ENCODE data around the gene UGT1A8.

The UGT1A8 gene

DNA sequence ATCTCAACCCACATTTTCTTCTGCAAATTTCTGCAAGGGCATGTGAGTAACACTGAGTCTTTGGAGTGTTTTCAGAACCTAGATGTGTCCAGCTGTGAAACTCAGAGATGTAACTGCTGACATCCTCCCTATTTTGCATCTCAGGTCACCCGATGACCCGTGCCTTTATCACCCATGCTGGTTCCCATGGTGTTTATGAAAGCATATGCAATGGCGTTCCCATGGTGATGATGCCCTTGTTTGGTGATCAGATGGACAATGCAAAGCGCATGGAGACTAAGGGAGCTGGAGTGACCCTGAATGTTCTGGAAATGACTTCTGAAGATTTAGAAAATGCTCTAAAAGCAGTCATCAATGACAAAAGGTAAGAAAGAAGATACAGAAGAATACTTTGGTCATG, 150.6 kb downstream of the UGT1A8 start:
- POLR2A ChIA-PET, result no interaction called here
- CTCF ChIA-PET, result no interaction called here
- no peak for DNase-seq (ENCODE audit: extremely low spot score)
- TF ChIP-seq CTBP1 (IDR thresholded peaks at IDR 0.05; ENCODE audit: borderline replicate concordance) (no peak), NFRKB (IDR thresholded peaks at IDR 0.05) (no peak), FOXA1 (IDR thresholded peaks at IDR 0.05) (no peak), LEF1 (IDR thresholded peaks at IDR 0.05; ENCODE audit: borderline replicate concordance) (no peak), TARDBP (IDR thresholded peaks at IDR 0.05) (no peak), ZNF384 (IDR thresholded peaks at IDR 0.05) (no peak), L3MBTL2 (conservative IDR thresholded peaks at IDR 0.05) (no peak), ELF4 (IDR thresholded peaks at IDR 0.05) (no peak), BHLHE40 (IDR thresholded peaks at IDR 0.05; ENCODE audit: borderline replicate concordance) (no peak), HDGF (IDR thresholded peaks at IDR 0.05; ENCODE audit: borderline replicate concordance) (no peak), SP1 (IDR thresholded peaks at IDR 0.05) (no peak), SUZ12 (IDR thresholded peaks at IDR 0.05) (no peak), ARNT (IDR thresholded peaks at IDR 0.05) (no peak), FOXM1 (IDR thresholded peaks at IDR 0.05; ENCODE audit: borderline replicate concordance) (no peak), FOXK2 (IDR thresholded peaks at IDR 0.05) (no peak)
- TF ChIP-seq, protein P1, sequence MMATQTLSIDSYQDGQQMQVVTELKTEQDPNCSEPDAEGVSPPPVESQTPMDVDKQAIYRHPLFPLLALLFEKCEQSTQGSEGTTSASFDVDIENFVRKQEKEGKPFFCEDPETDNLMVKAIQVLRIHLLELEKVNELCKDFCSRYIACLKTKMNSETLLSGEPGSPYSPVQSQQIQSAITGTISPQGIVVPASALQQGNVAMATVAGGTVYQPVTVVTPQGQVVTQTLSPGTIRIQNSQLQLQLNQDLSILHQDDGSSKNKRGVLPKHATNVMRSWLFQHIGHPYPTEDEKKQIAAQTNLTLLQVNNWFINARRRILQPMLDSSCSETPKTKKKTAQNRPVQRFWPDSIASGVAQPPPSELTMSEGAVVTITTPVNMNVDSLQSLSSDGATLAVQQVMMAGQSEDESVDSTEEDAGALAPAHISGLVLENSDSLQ (IDR thresholded peaks at IDR 0.05), result no peak

DNA sequence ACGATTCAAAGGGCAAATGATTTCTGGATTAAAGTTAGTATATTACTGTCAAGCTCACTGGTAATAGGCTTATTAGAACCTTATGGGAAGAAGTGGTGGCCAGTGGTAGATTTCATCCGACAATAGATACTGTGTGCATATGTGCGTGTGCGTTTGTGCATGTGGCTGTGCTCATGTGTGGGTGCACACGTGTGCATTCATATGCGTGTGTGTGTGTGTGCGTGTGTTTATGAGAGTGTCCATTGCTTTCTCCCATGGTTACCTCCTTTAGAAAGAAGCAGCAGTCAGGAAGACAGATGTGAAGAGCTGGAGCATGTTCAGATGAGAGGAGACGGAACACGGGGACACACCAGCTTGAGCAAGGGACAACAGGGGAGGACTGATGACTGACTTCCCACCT, 151.8 kb downstream of the UGT1A8 start:
- POLR2A ChIA-PET, result no interaction called here
- CTCF ChIA-PET, result no interaction called here
- no peak for TF ChIP-seq FOXK2 (IDR thresholded peaks at IDR 0.05)
- TF ChIP-seq LEF1 (IDR thresholded peaks at IDR 0.05; ENCODE audit: borderline replicate concordance), result no peak
- no peak for TF ChIP-seq SUZ12 (IDR thresholded peaks at IDR 0.05)
- TF ChIP-seq ZNF384 (IDR thresholded peaks at IDR 0.05), result no peak
- no peak for TF ChIP-seq NFRKB (IDR thresholded peaks at IDR 0.05)
- no peak for TF ChIP-seq L3MBTL2 (conservative IDR thresholded peaks at IDR 0.05)
- no peak for TF ChIP-seq FOXM1 (IDR thresholded peaks at IDR 0.05; ENCODE audit: borderline replicate concordance)
- TF ChIP-seq HDGF (IDR thresholded peaks at IDR 0.05; ENCODE audit: borderline replicate concordance), result no peak
- no peak for TF ChIP-seq CTBP1 (IDR thresholded peaks at IDR 0.05; ENCODE audit: borderline replicate concordance)
- no peak for TF ChIP-seq FOXA1 (IDR thresholded peaks at IDR 0.05)
- no peak for TF ChIP-seq BHLHE40 (IDR thresholded peaks at IDR 0.05; ENCODE audit: borderline replicate concordance)
- no peak for TF ChIP-seq ELF4 (IDR thresholded peaks at IDR 0.05)
- TF ChIP-seq, protein P1 (IDR thresholded peaks at IDR 0.05), result no peak
- no peak for TF ChIP-seq ARNT (IDR thresholded peaks at IDR 0.05)
- TF ChIP-seq SP1 (IDR thresholded peaks at IDR 0.05), result no peak
- TF ChIP-seq TARDBP (IDR thresholded peaks at IDR 0.05), result no peak
- DNase-seq (ENCODE audit: extremely low spot score), result no peak

DNA sequence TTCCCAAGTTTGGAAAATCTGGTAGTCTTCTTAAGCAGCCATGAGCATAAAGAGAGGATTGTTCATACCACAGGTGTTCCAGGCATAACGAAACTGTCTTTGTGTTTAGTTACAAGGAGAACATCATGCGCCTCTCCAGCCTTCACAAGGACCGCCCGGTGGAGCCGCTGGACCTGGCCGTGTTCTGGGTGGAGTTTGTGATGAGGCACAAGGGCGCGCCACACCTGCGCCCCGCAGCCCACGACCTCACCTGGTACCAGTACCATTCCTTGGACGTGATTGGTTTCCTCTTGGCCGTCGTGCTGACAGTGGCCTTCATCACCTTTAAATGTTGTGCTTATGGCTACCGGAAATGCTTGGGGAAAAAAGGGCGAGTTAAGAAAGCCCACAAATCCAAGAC, 154.7 kb downstream of the UGT1A8 start:
- DNase-seq (ENCODE audit: extremely low spot score), result no peak
- CTCF ChIA-PET, result no interaction called here
- POLR2A ChIA-PET, result no interaction called here
- TF ChIP-seq NFRKB (IDR thresholded peaks at IDR 0.05) (no peak), L3MBTL2 (conservative IDR thresholded peaks at IDR 0.05) (no peak), SP1 (IDR thresholded peaks at IDR 0.05) (no peak), TARDBP (IDR thresholded peaks at IDR 0.05) (no peak), SUZ12 (IDR thresholded peaks at IDR 0.05) (no peak), ZNF384 (IDR thresholded peaks at IDR 0.05) (no peak), FOXA1 (IDR thresholded peaks at IDR 0.05) (no peak), BHLHE40 (IDR thresholded peaks at IDR 0.05; ENCODE audit: borderline replicate concordance) (no peak), ARNT (IDR thresholded peaks at IDR 0.05) (no peak), ELF4 (IDR thresholded peaks at IDR 0.05) (no peak), FOXK2 (IDR thresholded peaks at IDR 0.05) (no peak), LEF1 (IDR thresholded peaks at IDR 0.05; ENCODE audit: borderline replicate concordance) (no peak), CTBP1 (IDR thresholded peaks at IDR 0.05; ENCODE audit: borderline replicate concordance) (no peak), HDGF (IDR thresholded peaks at IDR 0.05; ENCODE audit: borderline replicate concordance) (no peak), FOXM1 (IDR thresholded peaks at IDR 0.05; ENCODE audit: borderline replicate concordance) (no peak)
- TF ChIP-seq, protein P1 (IDR thresholded peaks at IDR 0.05), result no peak

DNA sequence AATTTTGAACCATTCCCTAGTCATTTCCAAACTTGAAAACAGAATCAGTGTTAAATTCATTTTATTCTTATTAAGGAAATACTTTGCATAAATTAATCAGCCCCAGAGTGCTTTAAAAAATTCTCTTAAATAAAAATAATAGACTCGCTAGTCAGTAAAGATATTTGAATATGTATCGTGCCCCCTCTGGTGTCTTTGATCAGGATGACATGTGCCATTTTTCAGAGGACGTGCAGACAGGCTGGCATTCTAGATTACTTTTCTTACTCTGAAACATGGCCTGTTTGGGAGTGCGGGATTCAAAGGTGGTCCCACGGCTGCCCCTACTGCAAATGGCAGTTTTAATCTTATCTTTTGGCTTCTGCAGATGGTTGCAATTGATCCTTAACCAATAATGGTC, 155.2 kb downstream of the UGT1A8 start:
- CTCF ChIA-PET, result interaction anchor here (0.7 kb wide), 1 partner anchor 30 kb away, joined by 3 read pairs; no protein-coding TSS in a partner anchor
- TF ChIP-seq SP1 (IDR thresholded peaks at IDR 0.05) (no peak), NFRKB (IDR thresholded peaks at IDR 0.05) (no peak), ARNT (IDR thresholded peaks at IDR 0.05) (no peak), ZNF384 (IDR thresholded peaks at IDR 0.05) (no peak), BHLHE40 (IDR thresholded peaks at IDR 0.05; ENCODE audit: borderline replicate concordance) (no peak), CTBP1 (IDR thresholded peaks at IDR 0.05; ENCODE audit: borderline replicate concordance) (no peak), FOXA1 (IDR thresholded peaks at IDR 0.05) (no peak), HDGF (IDR thresholded peaks at IDR 0.05; ENCODE audit: borderline replicate concordance) (no peak), FOXK2 (IDR thresholded peaks at IDR 0.05) (no peak), FOXM1 (IDR thresholded peaks at IDR 0.05; ENCODE audit: borderline replicate concordance) (no peak), TARDBP (IDR thresholded peaks at IDR 0.05) (no peak), SUZ12 (IDR thresholded peaks at IDR 0.05) (no peak), ELF4 (IDR thresholded peaks at IDR 0.05) (no peak), L3MBTL2 (conservative IDR thresholded peaks at IDR 0.05) (no peak), LEF1 (IDR thresholded peaks at IDR 0.05; ENCODE audit: borderline replicate concordance) (no peak)
- TF ChIP-seq, protein P1 (IDR thresholded peaks at IDR 0.05), result no peak

DNA sequence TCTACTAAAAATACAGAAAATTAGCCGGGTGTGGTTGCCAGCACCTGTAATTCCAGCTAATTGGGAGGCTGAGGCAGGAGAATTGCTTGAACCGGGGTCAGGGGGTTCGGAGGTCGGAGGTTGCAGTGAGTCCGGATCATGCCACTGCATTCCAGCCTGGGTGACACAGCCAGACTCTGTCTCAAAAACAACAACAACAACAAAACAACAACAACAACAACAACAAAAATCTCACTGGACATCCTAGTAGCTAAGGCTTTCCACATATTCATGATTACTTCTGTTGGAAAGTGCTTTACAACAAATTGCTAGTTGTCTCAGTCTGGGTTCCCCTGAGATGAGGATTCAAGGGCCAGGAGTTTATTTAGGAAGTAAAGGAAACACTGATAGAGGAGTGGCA, 156.4 kb downstream of the UGT1A8 start:
- CTCF ChIA-PET, result no interaction called here
- POLR2A ChIA-PET, result no interaction called here

More for the DNA sequence above, 155.2 kb downstream of the UGT1A8 start:
- no peak for DNase-seq (ENCODE audit: extremely low spot score)
- POLR2A ChIA-PET, result no interaction called here

More for the DNA sequence above, 156.4 kb downstream of the UGT1A8 start:
- TF ChIP-seq NFRKB (IDR thresholded peaks at IDR 0.05) (no peak), LEF1 (IDR thresholded peaks at IDR 0.05; ENCODE audit: borderline replicate concordance) (no peak)
- no peak for DNase-seq (ENCODE audit: extremely low spot score)
